OCI-M1 (cell line): ENCODE data around the gene LRP6.
A peak's percentile ranks its signal among the peaks of the same experiment; 100 is the strongest.

Experiments
- DNase-seq: peaks from one replicate; lab custom pipeline; 2025; lab: John Stamatoyannopoulos, UW

The LRP6 gene

DNA sequence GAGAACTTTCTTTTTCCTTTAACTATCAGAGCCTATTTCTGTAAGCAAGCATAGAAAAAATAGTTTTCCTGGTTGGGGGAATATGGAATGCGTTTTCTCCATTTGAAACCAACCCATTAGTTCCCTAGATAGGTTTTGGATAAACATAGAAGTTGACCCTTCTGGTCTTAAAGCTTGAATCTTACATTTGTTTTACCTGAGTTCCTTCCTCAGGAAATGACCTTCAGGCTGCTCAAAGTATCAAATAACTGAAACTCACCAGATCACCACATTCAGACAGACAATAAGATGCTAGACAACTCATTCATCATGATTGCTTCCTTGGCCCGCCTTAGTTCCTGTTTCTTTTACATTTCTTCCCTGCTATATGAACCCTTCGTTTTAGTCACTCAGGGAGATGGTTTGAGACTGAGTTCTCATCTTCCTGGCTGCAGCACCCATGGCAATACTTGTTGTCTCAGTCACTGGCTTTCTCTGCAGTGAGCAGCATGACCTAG lies 52.2 kb downstream of the LRP6 start:
- peak; percentile 64 for DNase-seq

DNA sequence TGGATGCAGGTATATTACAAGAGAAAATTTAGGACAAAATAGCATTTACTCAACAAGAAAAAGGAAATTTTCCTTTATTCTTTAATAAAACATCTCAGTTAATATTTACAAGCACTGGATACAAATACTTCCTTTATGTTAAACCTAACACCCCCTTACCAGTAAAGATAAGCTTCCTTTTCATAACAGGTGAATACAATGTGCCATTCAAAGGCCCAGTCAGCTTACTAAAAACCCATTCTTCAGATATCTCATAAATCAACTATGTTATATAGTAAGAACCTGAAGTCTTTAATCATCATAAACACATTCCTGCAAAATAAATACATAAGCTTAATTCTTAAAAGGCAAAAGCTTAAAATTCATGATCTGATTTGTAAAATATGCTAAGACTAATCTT lies 52.6 kb downstream of the LRP6 start:
- DNase-seq: no peak

DNA sequence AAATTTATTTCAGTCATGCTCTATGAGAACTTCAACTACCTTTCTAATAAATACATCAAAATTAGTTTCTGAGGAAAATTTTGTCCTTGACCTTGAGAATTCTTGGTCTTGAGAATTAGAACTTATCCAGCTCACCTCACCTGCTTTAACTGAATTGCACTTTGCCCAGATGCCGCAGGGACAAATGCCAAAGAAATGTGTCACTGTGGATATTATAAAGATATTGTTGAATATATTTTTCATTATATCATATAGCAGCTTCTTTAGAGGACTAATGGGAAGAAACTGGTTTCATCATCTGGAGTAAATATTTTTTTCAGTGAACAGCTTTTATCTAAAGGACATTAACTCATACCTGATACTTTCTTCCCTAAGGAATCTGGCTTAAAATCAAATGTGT lies 54.1 kb downstream of the LRP6 start:
- no peak for DNase-seq

DNA sequence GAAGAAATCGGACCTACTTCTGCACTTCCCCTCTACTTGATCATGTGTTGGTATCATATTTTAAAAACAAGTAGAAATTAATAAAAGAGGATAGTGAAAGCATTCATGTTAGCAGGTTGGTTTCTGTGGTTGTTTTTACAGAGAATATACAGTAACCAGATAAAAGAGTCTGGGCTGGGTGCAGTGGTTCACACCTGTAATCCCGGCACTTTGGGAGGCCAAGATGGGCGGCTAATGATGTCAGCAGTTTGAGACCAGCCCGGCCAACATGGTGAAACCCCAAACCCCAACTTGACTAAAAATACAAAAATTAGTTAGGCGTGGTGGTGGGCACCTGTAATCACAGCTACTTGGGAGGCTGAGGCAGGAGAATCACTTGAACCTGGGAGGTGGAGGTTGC lies 55.9 kb downstream of the LRP6 start:
- no peak for DNase-seq

DNA sequence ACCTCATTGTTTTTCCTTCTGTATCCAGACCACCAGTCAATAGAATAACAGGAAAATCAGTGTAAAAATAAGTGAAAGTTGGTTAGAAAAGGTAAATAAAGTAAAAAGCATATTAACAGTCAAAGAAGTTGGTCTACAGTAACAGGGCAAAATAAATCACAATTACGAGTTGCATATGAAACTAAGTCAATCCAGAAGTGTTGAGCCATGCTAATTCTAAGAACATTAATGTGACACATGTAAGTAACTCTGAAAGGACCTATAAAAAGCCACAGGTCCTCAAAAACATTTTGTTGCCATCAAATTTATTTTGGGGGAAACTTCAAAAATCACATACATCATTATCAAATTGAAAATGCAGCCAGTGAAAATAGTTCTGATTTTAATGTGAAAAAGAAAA lies 56.4 kb downstream of the LRP6 start:
- no peak for DNase-seq

DNA sequence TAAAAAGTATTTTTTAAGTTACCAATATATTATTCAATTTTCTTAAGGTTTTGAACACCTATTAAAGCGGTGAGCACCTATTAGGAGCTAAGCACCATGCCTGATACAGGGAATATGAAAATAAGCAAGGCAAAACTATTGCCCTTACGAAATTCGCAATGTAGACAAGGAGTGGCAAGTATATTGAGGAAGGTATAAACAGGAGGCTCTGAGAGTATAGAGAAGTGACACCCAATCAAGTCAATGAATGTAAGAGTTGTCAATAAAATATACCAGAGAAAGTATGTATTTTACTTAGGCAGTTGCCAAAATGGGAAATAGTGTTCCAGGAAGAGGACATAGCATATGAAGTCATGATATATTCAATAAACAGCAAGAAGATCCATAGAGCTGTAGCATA lies 57.2 kb downstream of the LRP6 start:
- DNase-seq: no peak

DNA sequence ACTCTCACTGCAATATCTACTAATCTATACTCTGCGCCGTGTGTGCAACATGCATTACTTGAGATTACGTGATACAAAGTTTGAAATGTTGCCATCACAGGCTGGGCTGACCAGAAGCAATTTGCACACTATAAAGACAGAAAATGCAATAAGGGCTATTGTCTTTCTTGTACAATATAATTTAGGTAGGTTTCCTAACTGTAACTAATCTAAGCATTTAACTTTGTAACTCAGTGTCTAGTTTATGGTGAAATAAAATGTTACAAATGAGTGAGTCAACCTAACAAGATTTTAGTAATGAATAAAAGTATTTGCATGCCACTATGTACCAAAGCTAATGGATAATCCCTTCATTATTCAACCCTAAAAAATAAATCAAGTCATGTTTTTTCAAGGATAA lies 57.8 kb downstream of the LRP6 start:
- DNase-seq: no peak

DNA sequence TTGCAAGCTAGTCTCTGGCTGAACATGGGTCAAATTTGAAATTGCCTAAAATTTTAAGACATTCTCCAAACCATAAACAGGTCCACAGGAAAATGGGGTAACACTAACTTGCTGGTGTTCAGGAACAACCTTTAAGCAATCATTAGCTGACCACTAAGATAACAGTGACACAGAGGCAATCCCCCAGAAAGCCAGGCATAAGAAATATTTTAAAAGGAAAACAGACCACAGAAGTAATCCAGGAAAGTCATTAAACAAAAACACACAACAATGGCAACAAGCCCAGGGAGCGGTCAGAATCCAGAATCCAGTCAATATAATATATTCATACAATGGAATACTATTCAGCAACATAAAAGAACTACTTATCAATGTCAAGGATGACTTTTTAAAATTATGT lies 59.1 kb downstream of the LRP6 start:
- no peak for DNase-seq

DNA sequence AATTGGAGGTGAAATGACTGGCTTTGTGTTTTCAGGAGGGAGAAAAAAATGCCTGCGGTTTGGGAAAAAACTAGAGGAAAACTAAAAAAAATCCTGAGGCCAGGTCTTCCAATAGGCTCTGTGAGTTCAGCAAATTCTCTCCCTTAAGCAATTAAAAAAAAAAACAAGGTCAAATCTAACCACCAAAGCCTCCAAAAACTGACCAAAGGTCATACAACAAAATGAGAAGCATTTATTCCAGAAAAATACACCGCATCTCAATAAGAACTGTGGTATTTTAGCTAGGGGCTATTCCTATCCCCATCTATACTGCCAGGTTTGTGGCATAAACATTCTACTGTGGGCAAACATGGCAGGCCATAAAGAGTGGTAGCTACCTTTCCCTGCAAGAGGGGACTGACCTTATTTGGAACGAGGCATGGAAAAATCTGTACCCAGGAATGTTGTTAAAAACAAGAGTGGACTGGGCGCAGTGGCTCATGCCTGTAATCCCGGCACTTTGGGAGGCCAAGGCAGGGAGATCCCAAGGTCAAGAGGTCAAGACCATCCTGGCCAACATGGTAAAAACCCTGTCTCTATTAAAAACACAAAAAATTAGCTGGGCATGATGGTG lies 60.0 kb downstream of the LRP6 start:
- no peak for DNase-seq

DNA sequence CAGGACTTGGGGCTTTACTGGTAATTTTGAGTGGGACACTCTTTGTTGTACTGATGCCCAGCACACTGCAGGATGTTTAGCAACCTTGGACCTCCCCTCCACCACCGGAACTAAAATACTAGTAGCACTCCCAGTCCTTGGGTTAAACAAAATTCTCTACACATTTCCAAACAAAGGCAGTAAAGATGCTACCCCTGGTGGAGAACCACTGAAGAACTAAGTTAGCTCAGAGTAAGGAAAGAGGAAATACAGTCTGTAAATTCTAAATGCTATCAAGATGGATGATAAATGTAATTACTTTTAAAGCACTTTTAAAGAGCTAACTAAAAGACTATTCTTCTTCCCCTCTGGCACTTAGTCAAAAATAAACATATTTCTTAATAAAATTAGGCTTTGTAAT lies 64.1 kb downstream of the LRP6 start:
- peak; percentile 6 for DNase-seq

DNA sequence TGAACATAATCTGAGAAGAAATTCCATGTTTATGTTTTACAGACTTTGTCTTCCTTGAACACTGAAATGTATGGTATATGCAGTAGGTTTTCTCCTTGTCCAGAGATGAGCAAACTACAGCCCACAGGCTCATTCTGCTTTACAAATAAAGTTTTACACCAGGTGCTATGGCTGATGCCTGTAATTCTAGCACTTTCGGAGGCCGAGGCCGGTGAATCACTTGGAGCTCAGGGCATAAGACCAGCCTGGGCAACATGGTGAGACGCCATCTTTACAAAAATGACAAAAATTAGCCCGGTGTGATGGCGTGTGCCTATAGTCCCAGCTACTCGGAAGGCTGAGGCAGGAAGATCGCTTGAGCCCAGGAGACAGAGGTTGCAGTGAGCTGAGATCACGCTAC lies 64.7 kb downstream of the LRP6 start:
- no peak for DNase-seq

DNA sequence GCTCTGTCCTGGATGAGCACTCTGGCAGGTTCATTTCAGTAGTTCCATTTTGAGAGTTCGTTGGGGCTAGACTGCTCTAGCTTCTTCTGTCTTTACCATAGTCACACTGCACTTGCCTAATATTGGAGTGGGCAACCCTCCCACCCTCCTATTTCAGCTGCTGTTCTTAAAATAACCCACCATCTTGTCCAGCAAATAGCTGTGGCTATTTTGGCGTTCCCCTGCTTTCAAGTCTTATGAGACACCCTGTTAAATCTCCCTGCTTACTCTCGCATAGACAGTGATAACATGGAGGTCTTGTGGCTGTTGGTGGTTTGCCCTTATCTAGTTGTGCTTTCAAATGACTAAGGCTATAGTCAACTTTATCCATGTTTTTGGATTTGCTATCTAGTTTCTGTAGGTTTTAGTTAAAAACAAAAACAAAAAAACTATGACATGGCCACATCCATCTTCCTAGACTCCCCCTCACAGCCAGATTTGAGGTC lies 65.5 kb downstream of the LRP6 start:
- peak; percentile 61 for DNase-seq

DNA sequence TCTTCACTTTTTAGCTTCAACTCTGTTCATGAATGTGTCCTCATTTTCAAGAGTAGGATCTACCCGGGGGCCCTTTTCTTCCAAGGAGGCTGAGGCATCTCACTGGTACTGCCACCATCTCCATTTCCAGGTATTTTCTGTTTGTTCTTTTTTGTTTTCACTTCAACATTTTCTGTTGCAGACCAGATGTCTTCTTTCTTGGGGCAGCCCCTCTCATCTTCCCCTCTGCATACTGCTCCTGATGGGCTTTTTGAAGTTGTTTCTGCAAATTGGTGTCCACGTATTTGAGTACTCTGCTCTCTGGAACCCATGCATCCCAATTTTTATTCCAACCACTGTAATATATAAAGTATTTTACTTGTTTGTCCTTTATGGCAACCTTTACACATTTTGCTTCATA lies 66.5 kb downstream of the LRP6 start:
- DNase-seq: no peak

DNA sequence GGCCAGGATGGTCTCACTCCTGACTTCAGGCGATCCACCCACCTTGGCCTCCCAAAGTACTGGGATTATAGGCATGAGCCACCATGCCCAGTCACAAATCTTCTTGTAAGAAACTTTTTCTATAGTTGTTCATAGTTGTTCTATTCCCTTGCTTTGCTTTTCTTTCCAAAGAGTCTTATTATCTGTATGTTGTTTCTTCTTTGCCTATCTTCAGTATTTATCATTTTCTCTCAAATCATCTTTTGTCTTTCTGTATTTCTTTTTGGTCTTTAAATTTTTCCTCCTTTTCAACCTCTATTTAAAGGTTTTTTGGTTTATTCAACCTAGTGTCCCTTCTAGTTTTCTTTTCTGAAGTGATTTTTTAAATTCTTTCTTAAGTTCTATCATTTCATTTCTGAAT lies 68.7 kb downstream of the LRP6 start:
- no peak for DNase-seq

DNA sequence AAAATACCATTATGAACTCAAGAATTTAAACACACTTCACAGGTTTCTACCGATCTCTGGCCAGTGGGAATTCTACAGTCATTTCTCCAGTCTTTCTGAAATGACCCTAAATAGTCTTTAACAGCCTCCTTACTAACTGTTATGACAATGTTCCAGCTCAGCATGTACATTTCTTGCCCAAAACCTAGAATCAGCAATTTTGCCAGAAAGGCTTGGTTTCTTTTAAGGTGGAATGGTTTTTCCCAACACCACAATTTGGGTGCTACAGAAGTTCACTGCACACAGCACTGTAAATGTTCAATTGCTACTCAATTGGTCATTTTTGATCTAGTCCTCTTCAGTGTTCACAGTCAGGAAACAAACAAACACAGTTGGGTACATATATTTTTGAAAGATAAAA lies 69.7 kb downstream of the LRP6 start:
- no peak for DNase-seq

DNA sequence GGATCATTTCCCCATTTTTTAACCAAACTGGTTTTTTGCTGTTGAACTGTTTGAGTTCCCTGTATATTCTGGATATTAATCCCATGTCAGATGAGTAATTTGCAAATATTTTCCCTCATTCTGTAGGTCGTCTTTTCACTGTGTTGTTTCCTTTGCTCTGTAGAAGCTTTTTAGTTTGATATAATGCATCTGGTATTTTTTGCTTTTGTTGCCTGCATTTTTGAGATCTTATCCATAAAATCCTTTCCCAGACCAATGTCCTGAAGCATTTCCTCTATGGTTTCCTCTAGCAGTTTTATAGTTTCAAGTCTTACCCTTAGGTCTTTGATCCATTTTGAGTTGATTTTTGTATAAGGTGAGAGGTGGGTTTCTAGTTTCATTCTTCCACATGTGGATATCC lies 71.3 kb downstream of the LRP6 start:
- no peak for DNase-seq

DNA sequence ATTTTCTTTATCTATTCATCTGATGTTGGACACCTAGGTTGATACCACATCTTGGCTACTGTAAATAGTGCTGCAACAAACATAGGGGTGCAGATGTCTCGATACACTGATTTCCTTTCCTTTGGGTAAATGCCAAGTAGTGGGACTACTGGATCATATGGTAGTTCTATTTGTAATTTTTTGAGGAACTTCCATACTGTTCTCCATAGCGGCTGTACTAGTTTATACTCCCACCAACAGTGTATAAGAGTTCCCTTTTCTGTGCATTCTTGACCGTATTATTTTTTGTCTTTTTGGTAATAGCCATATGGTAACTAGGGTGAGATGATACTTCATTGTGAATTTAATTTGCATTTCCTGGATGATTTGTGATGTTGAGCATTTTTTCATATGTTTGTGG lies 71.8 kb downstream of the LRP6 start:
- no peak for DNase-seq

DNA sequence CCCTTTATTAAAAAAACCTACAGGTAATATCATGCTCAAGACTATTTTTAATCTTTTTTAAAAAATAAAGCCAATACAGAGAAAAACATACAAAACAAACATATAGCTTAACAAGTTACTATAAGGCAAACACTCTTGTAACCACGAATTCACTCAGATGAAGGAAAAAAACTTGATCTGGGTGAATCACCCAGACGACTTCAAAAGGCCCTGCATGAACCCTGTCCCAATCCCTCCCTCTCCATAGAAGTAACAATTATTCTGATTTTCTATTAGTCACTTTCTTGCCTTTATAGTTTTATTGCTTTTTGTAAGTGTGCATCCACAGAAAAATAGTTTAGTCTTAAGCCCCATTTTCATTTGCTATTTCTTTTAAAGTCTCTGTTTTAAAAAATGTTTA lies 72.6 kb downstream of the LRP6 start:
- DNase-seq: no peak

DNA sequence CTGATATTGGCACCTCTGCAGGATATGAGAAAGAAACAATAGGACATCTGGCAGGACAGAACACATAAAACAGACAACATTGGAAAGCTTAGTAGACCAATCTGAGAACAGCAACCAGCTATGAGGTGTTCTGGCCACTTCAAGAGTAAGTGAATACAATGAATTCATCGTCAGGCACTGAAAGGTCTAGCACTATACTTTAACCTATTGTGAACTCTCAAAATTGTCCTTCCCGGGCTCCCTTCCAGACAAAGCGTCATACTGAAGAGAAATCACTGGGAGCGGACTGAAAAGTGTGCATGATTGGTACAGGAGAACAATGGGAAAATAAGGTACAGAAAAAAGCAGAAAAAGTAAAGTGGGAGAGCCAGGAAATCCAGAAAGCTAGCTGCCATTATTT lies 75.8 kb downstream of the LRP6 start:
- DNase-seq: no peak

DNA sequence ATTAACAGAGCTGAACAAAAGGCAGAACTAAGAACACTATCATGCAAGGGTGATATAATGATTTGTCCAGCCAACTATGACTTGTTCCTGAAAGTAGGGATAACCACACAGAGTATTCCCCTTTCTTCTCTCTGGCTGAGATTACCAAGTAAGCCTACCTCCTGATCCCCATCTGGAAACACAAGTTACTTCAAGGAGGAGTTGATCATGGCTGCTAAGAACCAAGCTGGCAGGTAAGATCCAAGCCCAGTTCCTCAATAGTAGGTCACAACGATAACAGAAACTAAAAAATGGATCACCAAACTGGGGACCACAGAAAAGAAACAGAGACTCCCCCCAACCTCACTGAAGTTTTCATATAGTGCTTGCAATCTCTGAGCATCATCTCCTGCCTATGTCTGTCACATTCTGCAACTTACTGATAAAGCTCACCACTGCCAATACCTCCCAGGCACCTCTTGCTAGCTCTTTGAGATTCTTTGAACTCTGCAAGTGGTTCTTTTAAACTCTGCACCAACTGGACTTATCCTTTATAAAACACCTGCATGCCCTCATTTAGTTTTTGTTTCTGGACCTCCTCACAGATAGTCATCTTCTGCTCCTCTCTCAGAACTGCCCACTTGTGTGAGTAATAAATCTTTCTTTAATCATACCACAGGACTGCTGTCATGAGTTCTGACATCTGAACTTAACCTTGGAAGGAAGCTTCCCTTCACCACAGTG lies 76.6 kb downstream of the LRP6 start:
- peak; percentile 61 for DNase-seq

DNA sequence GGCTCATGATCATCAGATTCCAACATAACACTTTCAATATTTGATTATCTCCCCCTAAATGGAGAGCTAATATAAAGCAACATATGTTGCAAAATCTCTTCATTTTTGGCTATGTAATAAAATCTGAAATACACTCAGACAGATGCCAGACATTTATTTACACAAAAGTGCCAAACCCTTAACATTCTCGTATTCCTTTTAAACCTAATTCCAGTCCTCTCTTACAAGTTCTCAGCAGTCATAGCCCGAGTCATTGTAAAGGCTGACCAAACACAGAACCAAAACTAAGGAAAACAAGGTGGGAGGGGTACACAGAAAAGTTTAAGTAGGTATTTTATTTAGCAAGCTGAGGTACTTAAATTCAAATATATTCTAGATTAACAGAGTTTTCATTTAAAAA lies 81.4 kb downstream of the LRP6 start:
- DNase-seq: no peak

DNA sequence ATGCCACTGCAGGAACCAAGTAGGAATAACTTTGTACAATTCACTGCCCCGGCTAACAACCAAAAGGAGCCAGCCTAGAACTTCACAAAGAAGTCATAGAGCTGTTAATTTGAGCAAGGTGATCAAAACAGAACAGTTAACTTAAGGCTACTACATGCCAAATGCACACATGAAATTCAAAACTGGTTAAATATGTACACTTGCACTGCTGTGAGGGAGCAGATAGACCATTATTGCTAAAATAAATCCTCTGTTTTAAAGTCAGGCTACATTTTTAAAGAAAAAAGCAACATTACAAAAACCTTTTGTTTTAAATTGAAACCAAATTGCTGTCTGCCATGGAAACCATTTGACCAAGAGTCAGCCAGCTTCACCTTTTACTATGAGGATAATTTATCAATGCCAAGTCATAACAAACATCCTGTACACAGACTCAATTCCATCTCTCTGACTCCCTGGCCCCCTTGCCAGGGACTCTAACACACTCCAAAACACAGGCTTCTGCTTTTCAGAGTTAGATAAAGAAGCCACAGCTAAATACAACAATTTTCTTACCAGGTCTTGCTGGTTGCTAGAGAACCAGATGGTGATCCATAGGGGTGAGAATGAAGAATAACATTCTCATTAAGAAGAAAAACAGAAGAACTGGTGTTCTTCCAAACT lies 84.0 kb downstream of the LRP6 start:
- DNase-seq: peak; percentile 39

DNA sequence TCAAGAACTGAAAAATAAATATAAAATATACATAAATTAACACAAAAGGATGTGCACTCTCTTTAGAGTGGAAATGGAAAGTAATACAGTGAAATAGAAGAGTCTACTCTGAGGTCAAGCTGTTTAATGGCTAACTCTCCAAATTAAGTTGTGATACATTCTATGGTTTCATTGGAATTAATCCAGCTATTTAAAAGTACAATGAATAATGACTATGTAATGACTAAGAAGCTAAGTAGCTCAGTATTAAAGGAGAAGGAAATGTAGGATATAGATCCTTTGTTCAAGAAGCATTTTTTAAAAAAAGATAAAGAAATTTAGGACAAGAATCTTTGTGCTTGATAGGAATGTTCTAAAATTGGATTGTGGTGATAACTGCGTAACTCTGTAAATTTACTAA lies 85.3 kb downstream of the LRP6 start:
- no peak for DNase-seq
